ENCODE results near the gene SLC5A12. TPM values are rescaled to one million over a fixed set of nuclear protein-coding genes. Genes with fewer than 3 reads are reported as not detected.

The SLC5A12 gene
- total RNA-seq: not detected in 2 replicates

DNA sequence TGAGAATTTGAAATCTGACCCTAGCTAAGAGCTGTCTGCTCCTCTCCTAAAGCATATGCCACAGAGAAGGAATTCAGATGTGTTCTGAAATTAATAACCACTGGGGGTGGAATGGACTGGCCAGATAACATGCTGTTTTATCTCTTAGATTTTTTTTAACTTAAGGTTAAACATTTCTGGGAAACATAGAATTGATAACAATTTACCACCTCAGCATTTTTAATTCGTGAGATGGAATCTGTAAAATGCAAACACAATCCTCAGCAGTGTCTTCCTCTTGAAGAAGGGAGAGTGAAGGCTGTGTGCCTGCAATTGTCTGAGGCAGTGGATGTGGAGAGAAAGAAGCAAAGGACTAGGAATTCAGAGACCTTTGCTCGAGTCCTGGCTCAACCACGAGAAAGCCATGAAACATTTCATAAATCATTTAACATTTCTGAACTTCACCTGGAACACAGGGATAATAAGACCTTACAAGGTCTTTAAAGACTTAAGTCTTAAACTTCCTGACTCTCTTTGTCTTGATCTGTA lies at the start of gene SLC5A12:
SLC5A12 (minus strand) TSS at position 113 of the 528 bp plus-strand sequence. CDS start 346 bp downstream, outside the sequence.

Other genes starting within 250 kb of the SLC5A12 start
- gene MUC15, start 149.8 kb downstream of the SLC5A12 start, total RNA-seq: not detected in 2 replicates

Data from pericardium fibroblast (primary cell).